ENCODE measurements around the gene EDAR. TPM values are rescaled to one million over a fixed set of nuclear protein-coding genes. Genes with fewer than 3 reads are reported as not detected.

The EDAR gene
- total and polyA plus RNA-seq, 9 of the 15 experiments (the other 6 are each of a cell fraction or from before 2014, with no cell fraction given) = 0.01 TPM; not detected in 8

DNA sequence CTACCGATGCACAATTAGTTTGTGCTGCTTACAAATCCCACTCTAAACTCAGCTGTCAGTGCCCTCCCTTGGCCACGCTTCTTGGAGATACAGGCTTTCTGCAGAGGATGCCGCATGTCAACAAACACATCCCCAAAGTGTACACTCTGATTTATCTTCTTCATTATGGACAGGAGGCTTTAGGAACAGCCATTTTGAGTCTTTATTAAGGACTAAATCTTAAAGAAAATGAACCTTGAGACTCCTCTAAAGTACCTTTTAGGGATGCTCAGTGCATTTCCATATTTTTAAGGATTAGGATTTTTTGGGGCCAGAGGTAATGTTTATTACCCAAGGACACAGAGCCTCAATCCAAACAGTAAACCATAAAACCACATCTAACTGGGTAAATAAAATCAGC lies 6.0 kb downstream of the EDAR start:
- no peaks in the 10 kb centered on the region for H3K79me2 ChIP-seq (ENCODE audit: control insufficient read depth, insufficient read depth, low read length)
- H4K20me1 ChIP-seq (replicated peaks; ENCODE audit: control insufficient read depth, insufficient read depth, low read length) = 0 out of 2 replicates have a peak, but pooled peaks cover 3% of the 10 kb centered on the region
- intact Hi-C loops (cut with micrococcal nuclease) = no loop called here
- in situ Hi-C loops (cut with MboI) = no loop called here
- H3K4me1 ChIP-seq (replicated peaks in 1 of 2; ENCODE audit: control insufficient read depth in 2 of 2, insufficient read depth in 2 of 2, low read length in 2 of 2) = no peaks in the 10 kb centered on the region
- ChIA-PET CTCF (ENCODE audit: low intra/inter-chr PET ratio) (no interaction called here), POLR2A (no interaction called here)
- no peak overlapping the region for H3K4me2 ChIP-seq (ENCODE audit: insufficient read depth, low read length)
- no peak overlapping the region for H3K9ac ChIP-seq (ENCODE audit: insufficient read depth in 1 of 2, low read depth in 2 of 2, low read length in 2 of 2)
- TF ChIP-seq CHD1 (IDR thresholded peaks at IDR 0.05; ENCODE audit: low read length) = no peak
- no peak overlapping the region for H3K27ac ChIP-seq (ENCODE audit: extremely low read depth, low read depth, low read length)
- FAIRE-seq (no peak), DNase-seq (ENCODE audit: extremely low read depth in 1 of 4, low spot score in 3 of 4) (no peak), ATAC-seq (no peak)
- H3K9me1 ChIP-seq (ENCODE audit: control insufficient read depth, insufficient read depth, low read length) = peaks cover 3% of the 10 kb centered on the region
- H3K27me3 ChIP-seq (ENCODE audit: control insufficient read depth in 2 of 2, insufficient read depth in 2 of 2, low read length in 2 of 2) = peaks cover 46 to 76% of the 10 kb centered on the region in 2 experiments
- 6% methylated on average over 3 of the region's 3 CpGs for WGBS (ENCODE audit: insufficient coverage, low coverage, missing lambda C conversion rate)
- no peak overlapping the region for H2AFZ ChIP-seq (ENCODE audit: low read depth, low read length)
- H3K4me3 ChIP-seq = no peak overlapping the region
- no peaks in the 10 kb centered on the region for H3K36me3 ChIP-seq (ENCODE audit: control insufficient read depth, insufficient read depth, low read length)
- BruUV-seq (replicated peaks) = no TSS peak
- H3K9me3 ChIP-seq (replicated peaks; ENCODE audit: control insufficient read depth, insufficient read depth, low read depth, low read length) = no peaks in the 10 kb centered on the region

DNA sequence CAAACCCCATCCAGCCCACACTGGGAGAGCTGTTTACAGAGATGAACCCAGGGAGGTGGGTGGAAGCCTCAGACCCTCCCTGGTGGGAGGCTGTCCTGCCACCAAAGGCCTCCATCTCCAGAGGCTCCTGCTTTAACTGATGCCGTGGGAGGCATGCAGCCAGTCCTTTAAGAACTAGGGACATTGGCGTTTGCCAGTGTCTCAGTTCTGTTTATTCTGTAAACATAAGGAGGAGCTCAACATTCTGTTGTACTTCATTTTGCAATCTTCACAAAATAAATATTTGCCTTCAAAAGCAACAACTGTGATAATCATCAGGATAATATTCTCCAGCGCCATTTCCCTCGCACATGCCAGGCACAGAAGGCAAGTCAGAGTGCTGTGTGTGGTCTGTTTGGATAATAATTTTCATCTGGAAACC lies 6.8 kb downstream of the EDAR start:
- Histone ChIP-seq H3K4me3 (no peak overlapping the region), H3K4me2 (ENCODE audit: insufficient read depth, low read length) (no peak overlapping the region), H3K27ac (ENCODE audit: extremely low read depth, low read depth, low read length) (no peak overlapping the region), H3K9ac (ENCODE audit: insufficient read depth in 1 of 2, low read depth in 2 of 2, low read length in 2 of 2) (no peak overlapping the region), H3K9me1 (ENCODE audit: control insufficient read depth, insufficient read depth, low read length) (peaks cover 3% of the 10 kb centered on the region), H2AFZ (ENCODE audit: low read depth, low read length) (no peak overlapping the region), H3K36me3 (ENCODE audit: control insufficient read depth, insufficient read depth, low read length) (no peaks in the 10 kb centered on the region), H3K9me3 (replicated peaks; ENCODE audit: control insufficient read depth, insufficient read depth, low read depth, low read length) (no peaks in the 10 kb centered on the region), H3K27me3 (ENCODE audit: control insufficient read depth in 2 of 2, insufficient read depth in 2 of 2, low read length in 2 of 2) (peaks cover 47 to 76% of the 10 kb centered on the region in 2 experiments), H3K4me1 (replicated peaks in 1 of 2; ENCODE audit: control insufficient read depth in 2 of 2, insufficient read depth in 2 of 2, low read length in 2 of 2) (no peaks in the 10 kb centered on the region), H4K20me1 (replicated peaks; ENCODE audit: control insufficient read depth, insufficient read depth, low read length) (0 out of 2 replicates have a peak, but pooled peaks cover 3% of the 10 kb centered on the region), H3K79me2 (ENCODE audit: control insufficient read depth, insufficient read depth, low read length) (no peaks in the 10 kb centered on the region)
- TF ChIP-seq PURB (CRISPR knock-in tag; IDR thresholded peaks at IDR 0.05; ENCODE audit: low read depth) (no peak), POLR2A (conservative IDR thresholded peaks at IDR 0.05) (no peak), ERF (CRISPR knock-in tag; IDR thresholded peaks at IDR 0.05) (no peak), KAT7 (CRISPR knock-in tag; IDR thresholded peaks at IDR 0.05; ENCODE audit: borderline replicate concordance) (no peak), PHTF2 (CRISPR knock-in tag; IDR thresholded peaks at IDR 0.05) (no peak), CBX3 (IDR thresholded peaks at IDR 0.05; ENCODE audit: borderline replicate concordance in 1 of 2, low read length in 2 of 2) (no peak), SMARCE1 (IDR thresholded peaks at IDR 0.05) (no peak), PHB2 (IDR thresholded peaks at IDR 0.05; ENCODE audit: low read depth) (no peak), MCM5 (IDR thresholded peaks at IDR 0.05; ENCODE audit: low read depth) (no peak), ZC3H11A (IDR thresholded peaks at IDR 0.05; ENCODE audit: low read depth, low read length) (no peak)
- DNase-seq (ENCODE audit: extremely low read depth in 1 of 4, low spot score in 3 of 4) = no peak
- BruUV-seq (replicated peaks) = no TSS peak
- intact Hi-C loops (cut with micrococcal nuclease) (no loop called here), in situ Hi-C loops (cut with MboI) (no loop called here)
- CTCF ChIA-PET (ENCODE audit: low intra/inter-chr PET ratio) = no interaction called here
- 0% methylated on average over 4 of the region's 4 CpGs for WGBS (ENCODE audit: insufficient coverage, low coverage, missing lambda C conversion rate)
- POLR2A ChIA-PET = no interaction called here
- no peak for FAIRE-seq
- ATAC-seq = no peak

Data from K562 (cell line).